Liver (tissue), 3 donors: Measurements from ENCODE around the gene CLDN15.

Source experiments
- EGR1 ChIP-seq, 2 donors: IDR thresholded peaks; 2 replicates each; pipeline ENCODE4 v1.6.1; 2016 to 2018; ENCODE audit warnings: antibody characterized with exemption in 2 of 2, low read depth in 2 of 2
- HNF4G ChIP-seq: IDR thresholded peaks from 2 replicates; pipeline ENCODE4 v1.6.1; 2016; ENCODE audit warnings: antibody characterized with exemption
- TAF1 ChIP-seq: conservative IDR thresholded peaks from 2 replicates; pipeline ENCODE4 v1.6.1; 2016; ENCODE audit warnings: antibody characterized with exemption, mild to moderate bottlenecking
- YY1 ChIP-seq: IDR thresholded peaks from 2 replicates; pipeline ENCODE4 v1.6.1; 2016; ENCODE audit warnings: antibody characterized with exemption, mild to moderate bottlenecking
- TF ChIP-seq, protein P1 (sequence below): fragments of 150-350 bp; IDR thresholded peaks from 2 replicates; pipeline ENCODE4 v1.5.1; 2017; ENCODE audit warnings: improper control_type of control experiment, low read depth, low read length; ENCODE audit not compliant: missing input control
- TF ChIP-seq, protein P2 (sequence below): IDR thresholded peaks from 2 replicates; pipeline ENCODE4 v1.6.1; 2016; ENCODE audit warnings: antibody characterized with exemption
- donor health status: healthy.
- donor health status: healthy.

DNA sequence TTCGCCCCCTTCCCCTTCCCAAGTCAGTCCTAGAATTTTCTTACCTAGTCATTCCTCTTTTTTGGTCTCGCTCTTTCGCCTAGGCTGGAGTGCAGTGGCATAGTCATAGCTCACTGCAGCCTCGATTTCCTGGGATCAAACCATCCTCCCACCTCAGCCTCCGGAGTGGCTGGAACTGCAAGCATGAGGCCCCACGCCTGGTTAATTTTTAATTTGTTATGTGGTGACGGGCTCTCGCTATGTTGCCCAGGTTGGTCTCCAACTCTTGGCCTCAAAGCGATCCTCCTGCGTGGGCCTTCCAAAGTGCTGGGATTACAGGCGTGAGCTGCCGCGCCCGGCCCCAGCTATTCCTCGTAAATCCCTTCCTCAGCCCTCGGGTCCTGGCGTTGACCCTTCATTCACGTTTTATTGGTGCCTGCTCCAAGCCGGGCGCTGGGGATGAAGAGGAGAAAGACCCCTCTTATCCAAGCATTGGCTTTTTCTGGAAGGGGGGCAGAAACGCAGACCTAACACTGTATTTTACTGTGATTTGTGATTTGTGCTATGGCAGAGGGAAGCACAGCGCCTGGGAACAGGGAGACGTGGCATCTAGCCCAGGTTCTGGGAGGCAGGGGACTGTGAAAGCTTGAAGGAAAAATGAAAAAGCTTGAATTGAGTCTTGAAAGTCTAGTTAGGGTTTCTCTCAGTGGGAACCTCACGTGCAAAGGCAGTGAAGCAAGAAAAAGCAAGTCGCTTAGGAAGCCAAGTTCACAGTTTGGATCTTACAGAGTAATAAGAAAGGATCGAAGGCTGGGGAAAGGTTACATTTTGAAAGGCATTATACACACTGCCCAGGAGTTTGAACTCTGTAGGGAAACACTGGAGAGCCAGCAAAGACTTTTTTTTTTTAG lies 19.1 kb downstream of the CLDN15 start:
- TF ChIP-seq, protein P1, sequence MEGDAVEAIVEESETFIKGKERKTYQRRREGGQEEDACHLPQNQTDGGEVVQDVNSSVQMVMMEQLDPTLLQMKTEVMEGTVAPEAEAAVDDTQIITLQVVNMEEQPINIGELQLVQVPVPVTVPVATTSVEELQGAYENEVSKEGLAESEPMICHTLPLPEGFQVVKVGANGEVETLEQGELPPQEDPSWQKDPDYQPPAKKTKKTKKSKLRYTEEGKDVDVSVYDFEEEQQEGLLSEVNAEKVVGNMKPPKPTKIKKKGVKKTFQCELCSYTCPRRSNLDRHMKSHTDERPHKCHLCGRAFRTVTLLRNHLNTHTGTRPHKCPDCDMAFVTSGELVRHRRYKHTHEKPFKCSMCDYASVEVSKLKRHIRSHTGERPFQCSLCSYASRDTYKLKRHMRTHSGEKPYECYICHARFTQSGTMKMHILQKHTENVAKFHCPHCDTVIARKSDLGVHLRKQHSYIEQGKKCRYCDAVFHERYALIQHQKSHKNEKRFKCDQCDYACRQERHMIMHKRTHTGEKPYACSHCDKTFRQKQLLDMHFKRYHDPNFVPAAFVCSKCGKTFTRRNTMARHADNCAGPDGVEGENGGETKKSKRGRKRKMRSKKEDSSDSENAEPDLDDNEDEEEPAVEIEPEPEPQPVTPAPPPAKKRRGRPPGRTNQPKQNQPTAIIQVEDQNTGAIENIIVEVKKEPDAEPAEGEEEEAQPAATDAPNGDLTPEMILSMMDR, result no peak
- TF ChIP-seq YY1 (peak; percentile 19), TAF1 (no peak), HNF4G (no peak), EGR1 (IDR thresholded peaks at IDR 0.05; ENCODE audit: low read depth in 2 of 2) (no peak)
- TF ChIP-seq, protein P2, sequence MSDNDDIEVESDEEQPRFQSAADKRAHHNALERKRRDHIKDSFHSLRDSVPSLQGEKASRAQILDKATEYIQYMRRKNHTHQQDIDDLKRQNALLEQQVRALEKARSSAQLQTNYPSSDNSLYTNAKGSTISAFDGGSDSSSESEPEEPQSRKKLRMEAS, result no peak
